ENCODE results near the gene FTO. TPM values are rescaled to one million over a fixed set of nuclear protein-coding genes. Genes with fewer than 3 reads are reported as not detected.

Gene FTO
- total and polyA plus RNA-seq, 5 experiments from 2014 or later, result 51.2 to 91.9 (median 70.2) TPM

DNA sequence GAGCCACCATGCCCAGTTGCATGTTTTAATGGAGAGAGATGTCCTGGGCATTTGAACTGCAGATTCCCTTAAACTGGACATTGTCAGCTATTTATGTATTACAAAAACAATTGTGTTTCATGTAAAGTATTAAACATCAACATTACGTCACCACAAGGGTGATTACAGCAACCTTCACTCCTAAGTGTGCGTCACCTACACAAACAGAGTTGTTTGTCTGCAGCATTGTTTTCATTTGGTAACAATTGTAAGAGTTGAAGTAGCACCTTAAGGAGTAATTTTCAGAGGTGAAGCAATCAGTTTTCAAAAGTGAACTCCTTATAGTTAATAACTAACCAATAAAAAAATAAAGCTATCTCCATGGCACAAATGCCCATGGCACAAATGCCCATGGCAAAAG, 311.2 kb downstream of the FTO start:
- peaks cover 0 to 25% (median 8%) of the 10 kb centered on the region in 9 donors for H3K9me3 Mint-ChIP-seq
- no peak overlapping the region for H3K27ac Mint-ChIP-seq
- POLR2A ChIA-PET, result no interaction called here
- no peaks in the 10 kb centered on the region for H3K27me3 Mint-ChIP-seq
- H3K4me1 Mint-ChIP-seq, result no peaks in the 10 kb centered on the region
- no peak overlapping the region for H3K4me3 Mint-ChIP-seq
- no peak for DNase-seq
- peaks cover 20 to 69% (median 47%) of the 10 kb centered on the region in 3 donors for H3K36me3 Mint-ChIP-seq
- ATAC-seq, result no peak

DNA sequence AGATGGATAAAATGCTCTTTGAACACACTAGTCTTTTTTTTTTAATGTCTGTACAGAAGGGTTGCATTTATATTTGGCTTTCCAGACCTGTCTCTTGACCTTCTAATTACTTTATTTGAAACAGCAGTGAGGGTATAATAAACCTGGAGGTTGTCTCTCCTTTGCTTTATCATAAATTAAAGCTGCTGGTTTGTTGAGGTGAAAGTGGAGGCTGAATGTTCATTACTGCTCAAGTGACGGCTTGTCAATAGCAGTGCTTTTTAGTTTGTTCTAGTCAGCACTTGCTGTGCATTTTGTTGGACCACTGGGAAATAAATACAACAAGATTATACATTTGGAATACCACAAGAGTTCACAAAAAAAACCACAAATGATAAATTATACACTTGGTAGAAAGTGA, 318.4 kb downstream of the FTO start:
- Mint-ChIP-seq H3K4me3 (no peak overlapping the region), H3K27ac (no peak overlapping the region), H3K36me3 (peaks cover 23 to 59% (median 47%) of the 10 kb centered on the region in 3 donors), H3K4me1 (no peaks in the 10 kb centered on the region), H3K27me3 (no peaks in the 10 kb centered on the region), H3K9me3 (peaks cover 0 to 27% (median 3%) of the 10 kb centered on the region in 9 donors)
- ATAC-seq (no peak), DNase-seq (no peak)
- POLR2A ChIA-PET, result no interaction called here

DNA sequence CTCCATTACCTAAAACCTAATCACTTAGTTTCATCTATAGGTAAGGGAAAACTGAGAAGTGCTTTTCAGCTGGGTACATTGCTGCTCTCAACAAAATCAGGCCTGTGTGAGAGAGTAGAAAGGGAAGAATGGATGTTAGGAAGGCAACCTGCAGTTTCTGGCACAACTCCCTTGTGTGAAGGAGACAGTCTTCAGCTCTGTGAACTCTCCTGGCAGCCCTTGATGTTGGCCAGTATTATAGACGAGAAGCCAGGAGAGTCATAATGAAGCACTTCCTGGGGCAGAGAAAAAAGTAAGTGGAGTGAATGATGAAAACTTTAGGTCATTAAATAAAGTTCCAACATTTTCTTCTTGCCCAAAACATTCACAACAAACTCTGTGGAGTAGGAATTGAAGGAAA, 322.5 kb downstream of the FTO start:
- H3K27ac Mint-ChIP-seq, result no peak overlapping the region
- peaks cover 39 to 75% (median 60%) of the 10 kb centered on the region in 3 donors for H3K36me3 Mint-ChIP-seq
- ATAC-seq (no peak), DNase-seq (no peak)
- POLR2A ChIA-PET, result no interaction called here
- no peaks in the 10 kb centered on the region for H3K27me3 Mint-ChIP-seq
- H3K9me3 Mint-ChIP-seq, result peaks cover 3 to 47% (median 16%) of the 10 kb centered on the region in 9 donors
- no peaks in the 10 kb centered on the region for H3K4me1 Mint-ChIP-seq
- no peak overlapping the region for H3K4me3 Mint-ChIP-seq

DNA sequence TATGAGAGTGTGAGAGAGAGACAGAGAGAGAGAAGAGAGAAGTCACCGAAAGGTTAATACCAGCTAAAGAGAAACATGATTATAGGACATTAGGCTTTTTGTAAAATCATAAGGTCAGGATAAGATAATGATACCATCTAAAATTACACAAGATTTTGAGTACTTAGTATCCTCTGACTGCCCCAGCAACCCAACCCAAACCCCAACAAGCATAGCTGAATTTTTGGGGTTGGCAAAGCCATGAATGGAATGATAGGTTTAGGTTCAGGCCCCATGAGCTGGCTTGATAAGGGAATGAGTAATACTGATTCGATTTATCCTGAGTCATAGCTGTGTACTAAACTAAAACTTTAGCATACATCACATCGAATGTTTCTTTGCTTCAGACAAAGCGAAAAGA, 323.1 kb downstream of the FTO start:
- H3K36me3 Mint-ChIP-seq, result peaks cover 39 to 75% (median 62%) of the 10 kb centered on the region in 3 donors
- no peaks in the 10 kb centered on the region for H3K4me1 Mint-ChIP-seq
- H3K9me3 Mint-ChIP-seq, result peaks cover 3 to 48% (median 17%) of the 10 kb centered on the region in 9 donors
- H3K27me3 Mint-ChIP-seq, result no peaks in the 10 kb centered on the region
- H3K4me3 Mint-ChIP-seq, result no peak overlapping the region
- H3K27ac Mint-ChIP-seq, result no peak overlapping the region
- POLR2A ChIA-PET, result no interaction called here
- no peak for DNase-seq
- ATAC-seq, result no peak

DNA sequence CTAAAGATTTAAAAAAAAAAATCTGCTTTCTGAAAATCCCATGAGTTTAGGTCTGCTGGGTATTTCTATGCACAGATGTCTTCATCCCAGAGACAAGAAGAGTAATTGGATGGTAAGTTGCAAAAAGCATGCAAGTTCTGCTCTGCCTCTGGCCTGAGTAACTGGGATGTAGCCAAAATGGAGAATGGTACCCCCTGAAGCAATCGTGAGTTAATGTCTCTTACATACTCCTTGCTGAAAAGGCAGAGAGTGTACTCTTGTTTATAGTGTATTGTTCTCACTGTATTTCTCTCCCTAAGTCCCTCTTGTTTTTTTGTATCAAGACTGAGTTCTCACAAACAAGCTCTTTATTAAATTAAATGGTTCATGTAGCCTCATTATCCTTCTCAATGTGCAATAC, 323.6 kb downstream of the FTO start:
- Mint-ChIP-seq H3K27me3 (no peaks in the 10 kb centered on the region), H3K4me1 (no peaks in the 10 kb centered on the region), H3K36me3 (peaks cover 37 to 71% (median 60%) of the 10 kb centered on the region in 3 donors), H3K27ac (no peak overlapping the region), H3K9me3 (peaks cover 3 to 49% (median 17%) of the 10 kb centered on the region in 9 donors), H3K4me3 (no peak overlapping the region)
- POLR2A ChIA-PET, result no interaction called here
- no peak for DNase-seq
- no peak for ATAC-seq

DNA sequence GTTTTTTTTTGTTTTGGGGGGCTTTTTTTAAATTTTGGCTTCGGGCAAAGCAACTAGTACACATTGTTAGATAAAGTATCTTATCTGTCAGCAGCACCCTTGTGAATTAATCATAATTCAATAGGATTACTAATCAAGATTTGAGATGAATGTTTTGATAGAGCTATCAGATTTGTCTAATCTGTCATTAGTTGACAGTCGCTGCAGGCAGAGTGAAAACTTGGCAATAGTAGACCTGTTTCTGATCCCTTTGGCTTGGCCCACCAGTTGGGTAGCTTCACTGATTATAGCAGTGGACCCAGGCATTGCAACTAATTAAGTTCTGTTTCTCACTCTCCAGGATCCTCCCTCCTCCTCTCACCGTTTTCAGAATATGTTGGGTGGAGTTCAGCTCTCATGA, 324.0 kb downstream of the FTO start:
- Mint-ChIP-seq H3K9me3 (peaks cover 3 to 49% (median 17%) of the 10 kb centered on the region in 9 donors), H3K4me3 (no peak overlapping the region), H3K27me3 (no peaks in the 10 kb centered on the region), H3K4me1 (no peaks in the 10 kb centered on the region), H3K36me3 (peaks cover 39 to 74% (median 59%) of the 10 kb centered on the region in 3 donors), H3K27ac (no peak overlapping the region)
- DNase-seq, result no peak
- POLR2A ChIA-PET, result no interaction called here
- no peak for ATAC-seq

DNA sequence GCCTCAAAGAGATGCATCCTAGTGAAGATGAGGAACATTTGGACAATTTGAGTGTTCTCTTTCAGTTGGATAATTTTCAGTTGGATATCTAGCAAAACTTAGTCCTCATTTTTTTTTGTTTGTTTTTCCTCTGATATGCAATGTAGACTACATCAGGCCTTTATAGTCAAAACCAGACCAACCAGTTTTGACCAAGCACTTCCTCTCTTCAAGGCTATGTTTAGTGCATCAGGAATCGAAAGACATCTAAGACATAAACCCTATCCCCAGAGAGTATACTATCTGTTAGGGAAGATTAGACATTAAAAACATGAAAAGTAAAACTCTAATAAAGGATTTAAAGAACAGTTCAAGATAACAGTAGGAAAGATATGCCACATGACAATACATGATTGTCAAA, 326.5 kb downstream of the FTO start:
- Mint-ChIP-seq H3K27me3 (no peaks in the 10 kb centered on the region), H3K27ac (no peak overlapping the region), H3K4me1 (no peaks in the 10 kb centered on the region), H3K36me3 (peaks cover 30 to 76% (median 53%) of the 10 kb centered on the region in 3 donors), H3K4me3 (no peak overlapping the region), H3K9me3 (peaks cover 3 to 49% (median 17%) of the 10 kb centered on the region in 9 donors)
- POLR2A ChIA-PET, result no interaction called here
- no peak for DNase-seq
- ATAC-seq, result no peak

DNA sequence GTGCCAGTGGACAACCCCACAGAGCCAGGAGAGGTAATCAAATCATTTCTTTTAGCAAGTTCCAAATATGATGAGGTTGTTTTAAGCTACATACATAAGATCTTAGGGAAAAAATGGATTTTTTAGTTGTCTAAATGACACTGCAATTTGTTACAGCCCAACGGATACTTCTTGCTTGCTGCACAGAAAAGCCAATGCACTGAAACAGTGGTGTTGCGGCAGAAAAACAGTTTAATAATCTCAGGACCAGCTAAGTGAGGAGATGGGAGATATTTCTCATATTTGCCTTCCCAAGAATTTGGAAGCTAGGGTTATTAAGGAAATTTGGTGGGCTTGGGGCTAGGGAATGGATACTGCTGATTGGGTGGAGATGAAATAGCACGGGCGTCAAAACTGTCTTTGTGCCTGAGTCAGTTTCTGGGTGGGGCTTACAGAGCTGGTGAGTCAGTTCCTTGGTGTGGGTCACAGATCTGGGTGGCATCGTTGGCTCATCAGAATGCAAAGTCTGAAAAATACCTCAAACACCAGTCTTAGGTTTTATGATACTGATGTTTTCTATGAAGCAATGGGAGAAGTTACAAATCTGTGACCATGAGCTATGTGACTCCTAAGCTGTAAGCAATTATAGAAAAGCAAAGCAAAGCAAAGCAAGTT, 327.3 kb downstream of the FTO start:
- DNase-seq, result no peak
- H3K4me3 Mint-ChIP-seq, result no peak overlapping the region
- peaks cover 3 to 49% (median 18%) of the 10 kb centered on the region in 9 donors for H3K9me3 Mint-ChIP-seq
- H3K27ac Mint-ChIP-seq, result no peak overlapping the region
- H3K27me3 Mint-ChIP-seq, result no peaks in the 10 kb centered on the region
- no peak for ATAC-seq
- peaks cover 32 to 72% (median 52%) of the 10 kb centered on the region in 3 donors for H3K36me3 Mint-ChIP-seq
- POLR2A ChIA-PET, result no interaction called here
- H3K4me1 Mint-ChIP-seq, result no peaks in the 10 kb centered on the region

DNA sequence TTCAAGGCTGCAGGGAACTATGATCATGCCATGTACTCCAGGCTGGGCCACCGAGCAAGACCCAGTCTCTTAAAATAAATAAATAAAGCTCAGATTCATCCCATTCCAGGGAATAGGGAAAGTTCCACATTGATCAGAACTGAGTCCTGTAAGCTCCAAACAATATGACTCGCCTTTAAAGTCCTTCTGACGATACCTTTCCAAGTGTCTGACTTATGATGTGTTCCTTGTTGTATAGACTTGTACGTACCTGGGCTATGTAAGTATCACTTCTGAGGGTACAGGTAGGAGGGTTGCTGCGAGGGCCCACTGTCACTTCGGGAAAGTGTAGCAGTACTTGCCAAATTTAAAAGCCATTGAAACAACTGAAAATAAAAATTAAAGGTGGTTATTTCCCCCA, 329.8 kb downstream of the FTO start:
- H3K4me3 Mint-ChIP-seq, result no peak overlapping the region
- peaks cover 0 to 33% (median 15%) of the 10 kb centered on the region in 9 donors for H3K9me3 Mint-ChIP-seq
- POLR2A ChIA-PET, result no interaction called here
- DNase-seq (no peak), ATAC-seq (no peak)
- no peak overlapping the region for H3K27ac Mint-ChIP-seq
- H3K4me1 Mint-ChIP-seq, result no peaks in the 10 kb centered on the region
- peaks cover 22 to 60% (median 39%) of the 10 kb centered on the region in 3 donors for H3K36me3 Mint-ChIP-seq
- no peaks in the 10 kb centered on the region for H3K27me3 Mint-ChIP-seq

DNA sequence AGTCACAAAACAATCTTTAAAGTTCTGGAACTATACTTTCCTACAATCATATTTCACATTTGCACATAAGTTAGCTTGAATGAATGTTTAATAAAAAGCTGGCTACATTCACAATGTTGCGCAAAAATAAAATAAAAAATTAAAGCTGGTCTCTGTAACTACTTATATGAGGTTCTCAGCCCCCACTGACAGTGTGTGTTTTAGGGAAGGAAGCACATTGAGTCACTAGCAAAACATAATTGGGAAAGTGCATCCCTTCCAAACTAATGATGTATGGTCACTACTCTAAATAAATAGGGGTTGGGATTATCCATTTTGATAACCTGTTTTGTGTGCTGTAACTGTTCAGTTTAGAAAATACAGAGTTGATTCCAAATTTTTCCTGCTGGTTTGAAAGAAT, 330.7 kb downstream of the FTO start:
- Mint-ChIP-seq H3K9me3 (peaks cover 0 to 24% (median 16%) of the 10 kb centered on the region in 9 donors), H3K27me3 (no peaks in the 10 kb centered on the region), H3K36me3 (peaks cover 19 to 60% (median 40%) of the 10 kb centered on the region in 3 donors), H3K4me3 (no peak overlapping the region), H3K27ac (no peak overlapping the region), H3K4me1 (no peaks in the 10 kb centered on the region)
- POLR2A ChIA-PET, result no interaction called here
- ATAC-seq (no peak), DNase-seq (no peak)

DNA sequence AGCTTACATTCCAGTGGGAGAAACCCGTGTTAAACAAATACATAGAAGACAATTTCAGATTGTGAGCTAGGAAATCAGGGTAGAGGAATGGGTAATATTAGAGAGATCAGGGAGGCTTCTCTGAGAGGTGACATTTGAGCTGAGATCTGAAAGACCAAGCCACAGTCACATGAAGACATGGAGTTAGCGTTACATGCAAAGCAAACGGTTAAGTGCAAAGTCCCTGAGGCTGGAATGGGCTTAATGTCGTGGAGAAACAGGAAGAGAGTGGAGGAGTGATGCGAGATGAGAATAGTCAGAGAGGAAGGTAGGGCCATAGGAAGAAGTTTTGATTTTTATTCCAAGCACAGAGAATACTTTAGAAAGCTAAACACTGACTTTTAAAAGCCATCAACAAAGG, 336.5 kb downstream of the FTO start:
- peaks cover 19 to 43% (median 29%) of the 10 kb centered on the region in 3 donors for H3K36me3 Mint-ChIP-seq
- no peak for ATAC-seq
- no peak overlapping the region for H3K4me3 Mint-ChIP-seq
- H3K27me3 Mint-ChIP-seq, result no peaks in the 10 kb centered on the region
- no peak for DNase-seq
- no peaks in the 10 kb centered on the region for H3K4me1 Mint-ChIP-seq
- POLR2A ChIA-PET, result no interaction called here
- H3K9me3 Mint-ChIP-seq, result peaks cover 0 to 20% (median 7%) of the 10 kb centered on the region in 9 donors
- no peak overlapping the region for H3K27ac Mint-ChIP-seq

DNA sequence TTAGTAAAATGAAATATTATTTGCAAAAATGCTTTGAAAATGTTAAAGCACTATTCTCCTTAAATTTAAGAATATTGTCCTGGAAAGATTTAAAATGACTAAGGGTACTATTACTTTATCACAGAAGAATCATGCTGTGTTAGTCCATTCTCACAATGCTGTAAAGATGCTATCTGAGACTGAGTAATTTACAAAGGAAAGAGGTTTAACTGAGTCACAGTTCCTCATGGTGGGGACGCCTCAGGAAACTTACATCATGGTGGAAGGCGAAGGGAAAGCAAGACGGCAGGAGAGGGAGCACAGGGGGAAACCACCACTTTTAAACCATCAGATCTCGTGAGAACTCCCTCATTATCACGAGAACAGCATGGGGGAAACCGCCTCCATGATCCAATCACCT, 337.0 kb downstream of the FTO start:
- POLR2A ChIA-PET, result no interaction called here
- ATAC-seq, result no peak
- H3K4me3 Mint-ChIP-seq, result no peak overlapping the region
- peaks cover 0 to 20% (median 7%) of the 10 kb centered on the region in 9 donors for H3K9me3 Mint-ChIP-seq
- H3K27ac Mint-ChIP-seq, result no peak overlapping the region
- no peaks in the 10 kb centered on the region for H3K27me3 Mint-ChIP-seq
- H3K4me1 Mint-ChIP-seq, result no peaks in the 10 kb centered on the region
- H3K36me3 Mint-ChIP-seq, result peaks cover 16 to 40% (median 29%) of the 10 kb centered on the region in 3 donors
- no peak for DNase-seq

DNA sequence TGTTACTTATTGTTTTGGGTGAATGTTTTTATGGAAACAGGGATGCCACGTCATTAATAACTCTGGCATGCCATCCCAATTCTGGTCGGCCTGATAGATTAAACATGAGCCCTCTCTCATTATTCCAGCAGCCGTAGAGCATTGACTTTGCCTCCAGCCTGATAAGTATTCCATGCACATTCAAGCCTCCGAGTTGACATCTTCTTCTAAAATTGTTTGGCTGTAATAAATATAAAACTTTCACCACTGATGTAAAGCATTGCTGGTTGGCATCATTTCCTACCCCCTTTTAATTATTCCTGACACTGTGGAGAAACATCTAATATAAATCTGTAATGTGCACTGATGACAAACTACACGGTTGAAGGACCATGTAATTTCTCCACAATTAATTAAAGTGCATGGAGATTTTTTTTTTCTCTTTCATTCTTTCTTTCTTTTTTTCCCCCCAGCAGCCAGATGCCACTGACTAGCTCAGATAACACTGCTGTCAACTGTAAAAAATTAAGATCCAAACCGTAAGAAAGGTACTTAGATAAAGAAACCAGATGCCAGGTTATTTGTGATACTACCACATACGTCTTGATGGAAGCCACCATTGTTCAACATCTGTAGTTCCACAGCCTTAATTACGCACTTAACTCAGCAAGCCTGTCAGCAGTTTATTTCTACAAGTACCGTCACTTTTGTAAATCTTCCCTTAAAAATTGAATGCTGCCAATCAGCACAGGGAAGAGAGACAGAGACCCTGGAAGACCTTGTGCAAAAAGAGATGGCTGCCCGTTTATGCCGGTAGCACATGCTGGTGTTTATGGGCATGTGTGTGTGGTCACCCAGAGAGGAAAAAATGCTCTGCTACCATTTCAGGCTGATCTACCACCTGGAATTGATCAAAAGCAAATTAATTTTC, 344.9 kb downstream of the FTO start:
- no peak for ATAC-seq
- Mint-ChIP-seq H3K9me3 (no peaks in the 10 kb centered on the region), H3K4me1 (peaks cover 0 to 11% (median 5%) of the 10 kb centered on the region in 4 donors), H3K4me3 (no peak overlapping the region), H3K27me3 (no peaks in the 10 kb centered on the region), H3K36me3 (peaks cover 4 to 6% (median 6%) of the 10 kb centered on the region in 3 donors), H3K27ac (no peak overlapping the region)
- POLR2A ChIA-PET, result no interaction called here
- DNase-seq, result no peak
